Activated T-cell treated with anti-CD3 and anti-CD28 coated beads for 1 hour (primary cell): ENCODE data around the gene OR2C3.
A peak's percentile ranks its signal among the peaks of the same experiment; 100 is the strongest.
"Not testable (repeated sequence)": the region's sequence is repeated elsewhere in the genome, so short reads cannot be mapped to it uniquely, and the experiment has no call there.

Experiments
- DNase-seq: peaks from one replicate; pipeline ENCODE4 v3.0.0-alpha.2; 2020; ENCODE audit warnings: low read depth

OR2C3 gene

GRCh38 chr1:247517795-247518612, 18.2 kb downstream of the OR2C3 start:
- DNase-seq, result no peak

GRCh38 chr1:247506831-247507230, 29.4 kb downstream of the OR2C3 start:
- no peak for DNase-seq

- no peak for DNase-seq
Observed at GRCh38 chr1:247500865-247501264, 35.4 kb downstream of the OR2C3 start.

- DNase-seq, result no peak
Observed at GRCh38 chr1:247496581-247497285, 39.5 kb downstream of the OR2C3 start.

GRCh38 chr1:247494767-247495166, 41.5 kb downstream of the OR2C3 start:
- DNase-seq, result no peak

- no peak for DNase-seq
Observed at GRCh38 chr1:247493106-247493505, 43.1 kb downstream of the OR2C3 start.

GRCh38 chr1:247491328-247491727, 44.9 kb downstream of the OR2C3 start:
- DNase-seq, result no peak

- DNase-seq, result peak; percentile 5
Observed at GRCh38 chr1:247487057-247487456, 49.2 kb downstream of the OR2C3 start.

GRCh38 chr1:247482747-247483146, 53.5 kb downstream of the OR2C3 start:
- DNase-seq, result no peak

- DNase-seq, result not testable (repeated sequence)
Observed at GRCh38 chr1:247476328-247477058, 59.7 kb downstream of the OR2C3 start.

- DNase-seq, result no peak
Observed at GRCh38 chr1:247475793-247476192, 60.4 kb downstream of the OR2C3 start.
